Fibroblast of lung (primary cell): ENCODE data around the gene TWIST2.

ENCODE experiments used
- CTCF ChIP-seq, 2 donors: IDR thresholded peaks in 1 of 2; conservative IDR thresholded peaks in 1 of 2; 1 replicate in 1 of 2; 2 replicates in 1 of 2; pipeline ENCODE4 v1.5.1; 2011 to 2012; ENCODE audit warnings: low read length in 2 of 2, control low read depth in 1 of 2, inconsistent platforms in 1 of 2, low read depth in 1 of 2, mild to moderate bottlenecking in 1 of 2
- EZH2 ChIP-seq: IDR thresholded peaks from 2 replicates; pipeline ENCODE4 v1.5.1; 2012; ENCODE audit warnings: low read length, control low read depth, mild to moderate bottlenecking; ENCODE audit errors: missing control alignments

- no peak for TF ChIP-seq CTCF (conservative IDR thresholded peaks at IDR 0.05 in 1 of 2, IDR thresholded peaks at IDR 0.05 in 1 of 2; ENCODE audit: low read depth in 1 of 2, low read length in 2 of 2)
- TF ChIP-seq EZH2: no peak
Observed at GRCh38 chr2:238846628-238847418, 1.1 kb upstream of the TWIST2 start.
